Astrocyte of the spinal cord (primary cell): ENCODE data around the gene AKAP6.

Experiments used
- DNase-seq: peaks from one replicate; pipeline ENCODE4 v3.0.0; 2011; ENCODE audit warnings: low read depth, low spot score
- H3K4me3 ChIP-seq: 2 replicates; pipeline ENCODE4 v1.5.1; 2011; ENCODE audit warnings: low read depth, mild to moderate bottlenecking, low read length, moderate library complexity
- in situ Hi-C: cut with HindIII; loops from 2 replicates; pipeline ENCODE4 v1.10.0; 2017; ENCODE audit warnings: low sequenced_read_pairs
- TF ChIP-seq, protein P1 (sequence below): IDR thresholded peaks from 2 replicates; pipeline ENCODE4 v1.5.1; 2012; ENCODE audit warnings: low read depth, mild to moderate bottlenecking, low read length, inconsistent platforms

The AKAP6 gene

GRCh38 chr14:32761381-32761968, 432.4 kb downstream of the AKAP6 start:
- TF ChIP-seq, protein P1, sequence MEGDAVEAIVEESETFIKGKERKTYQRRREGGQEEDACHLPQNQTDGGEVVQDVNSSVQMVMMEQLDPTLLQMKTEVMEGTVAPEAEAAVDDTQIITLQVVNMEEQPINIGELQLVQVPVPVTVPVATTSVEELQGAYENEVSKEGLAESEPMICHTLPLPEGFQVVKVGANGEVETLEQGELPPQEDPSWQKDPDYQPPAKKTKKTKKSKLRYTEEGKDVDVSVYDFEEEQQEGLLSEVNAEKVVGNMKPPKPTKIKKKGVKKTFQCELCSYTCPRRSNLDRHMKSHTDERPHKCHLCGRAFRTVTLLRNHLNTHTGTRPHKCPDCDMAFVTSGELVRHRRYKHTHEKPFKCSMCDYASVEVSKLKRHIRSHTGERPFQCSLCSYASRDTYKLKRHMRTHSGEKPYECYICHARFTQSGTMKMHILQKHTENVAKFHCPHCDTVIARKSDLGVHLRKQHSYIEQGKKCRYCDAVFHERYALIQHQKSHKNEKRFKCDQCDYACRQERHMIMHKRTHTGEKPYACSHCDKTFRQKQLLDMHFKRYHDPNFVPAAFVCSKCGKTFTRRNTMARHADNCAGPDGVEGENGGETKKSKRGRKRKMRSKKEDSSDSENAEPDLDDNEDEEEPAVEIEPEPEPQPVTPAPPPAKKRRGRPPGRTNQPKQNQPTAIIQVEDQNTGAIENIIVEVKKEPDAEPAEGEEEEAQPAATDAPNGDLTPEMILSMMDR, result no peak
- in situ Hi-C loops, result no loop called here
- no peak overlapping the region for H3K4me3 ChIP-seq
- peak; percentile 45 for DNase-seq

DNA sequence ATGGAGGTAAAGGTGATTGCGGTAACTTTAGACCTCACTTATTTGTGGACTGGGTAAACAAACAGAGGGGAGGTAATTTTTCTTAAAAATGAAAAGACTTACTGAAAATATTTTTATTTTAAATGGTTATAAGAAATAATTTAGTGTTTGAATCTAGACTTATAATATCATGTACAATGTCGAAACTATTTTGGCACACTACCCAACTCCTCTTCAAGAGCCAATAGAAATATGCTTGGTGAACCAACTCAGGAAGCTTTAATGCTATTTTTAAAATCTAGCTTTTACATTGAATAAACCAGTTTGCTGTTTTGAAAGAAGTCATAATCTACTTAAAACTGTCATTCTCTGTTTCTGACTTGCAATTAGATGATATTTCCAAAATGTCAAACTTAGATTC, 433.8 kb downstream of the AKAP6 start:
- no peak overlapping the region for H3K4me3 ChIP-seq
- TF ChIP-seq, protein P1, result no peak
- DNase-seq, result peak; percentile 29
- in situ Hi-C loops, result no loop called here

- no peak for DNase-seq
- TF ChIP-seq, protein P1, result no peak
- H3K4me3 ChIP-seq, result no peak overlapping the region
- in situ Hi-C loops, result no loop called here
These were observed 434.6 kb downstream of the AKAP6 start for GRCh38 chr14:32763673-32764072.

DNA sequence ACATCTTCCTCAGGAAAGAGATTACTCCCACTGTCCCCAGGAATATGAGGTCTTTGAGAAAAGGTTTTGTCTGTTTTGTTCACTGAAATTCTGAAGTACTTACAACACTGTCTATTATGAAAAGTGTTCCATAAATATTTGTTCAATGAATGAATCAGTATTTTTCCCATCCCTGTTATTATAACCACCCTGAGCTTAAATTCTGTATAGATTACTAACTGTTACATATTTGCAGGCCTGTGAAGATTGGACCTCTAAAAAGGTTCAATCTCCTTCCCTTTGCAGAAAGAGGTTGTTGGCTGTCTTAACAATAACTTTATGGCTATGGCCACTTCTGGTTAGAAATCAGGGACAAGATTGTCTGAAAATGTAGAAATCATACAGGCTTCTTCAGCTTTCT, 435.0 kb downstream of the AKAP6 start:
- DNase-seq, result peak; percentile 74
- in situ Hi-C loops, result no loop called here
- H3K4me3 ChIP-seq, result no peak overlapping the region

DNA sequence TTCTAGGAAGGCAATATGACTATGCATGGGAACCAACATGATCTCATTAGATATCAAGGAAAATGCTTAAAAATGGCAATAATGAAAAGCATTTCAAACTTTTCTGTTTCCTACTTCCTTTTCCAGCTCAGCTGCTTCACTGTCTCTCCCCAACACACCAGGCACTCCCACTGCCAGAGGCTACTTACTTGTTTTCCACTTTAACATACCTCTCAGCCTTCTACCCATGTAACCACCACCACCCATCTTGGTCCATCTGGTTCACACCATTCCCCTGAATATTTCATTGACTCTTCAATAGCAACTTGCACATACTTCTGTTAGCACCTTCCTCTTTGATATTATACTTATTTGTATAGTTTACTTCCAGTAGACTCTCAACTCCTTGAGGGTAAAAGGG, 441.3 kb downstream of the AKAP6 start:
- TF ChIP-seq, protein P1, result no peak

More for the DNA sequence above, 435.0 kb downstream of the AKAP6 start:
- TF ChIP-seq, protein P1, result no peak

DNA sequence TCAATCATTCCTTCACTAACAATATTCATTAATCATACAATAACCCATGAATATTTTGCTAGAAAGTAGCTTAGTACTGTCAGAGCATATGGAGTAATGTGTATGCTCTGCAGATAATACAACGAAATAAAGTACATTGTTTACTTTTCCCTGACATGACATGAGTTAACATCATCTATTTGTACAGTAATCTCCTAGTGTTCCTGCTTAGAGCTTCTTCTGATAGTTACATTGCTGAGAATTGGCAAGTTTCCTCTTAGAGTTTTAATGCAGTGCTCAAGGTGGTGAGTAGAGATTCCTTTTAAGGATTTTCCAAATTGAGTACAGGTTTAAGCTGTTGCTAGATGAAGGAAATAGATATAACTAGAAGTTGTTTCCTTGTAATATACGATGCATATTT, 445.1 kb downstream of the AKAP6 start:
- in situ Hi-C loops, result no loop called here
- DNase-seq, result no peak
- no peak overlapping the region for H3K4me3 ChIP-seq
- TF ChIP-seq, protein P1, result no peak

More for the DNA sequence above, 441.3 kb downstream of the AKAP6 start:
- DNase-seq, result no peak
- in situ Hi-C loops, result no loop called here
- no peak overlapping the region for H3K4me3 ChIP-seq
